Activated CD4-positive, alpha-beta memory T cell treated with anti-CD3 and anti-CD28 coated beads, Interleukin-2, amount 10 ng/mL, durations not matched to agents 7 days and 5 days (primary cell): Measurements from ENCODE around the gene HORMAD2. TPM values are rescaled to one million over a fixed set of nuclear protein-coding genes. Genes with fewer than 3 reads are reported as not detected.

Experiments
- CTCF ChIA-PET: fragments of 350-600 bp; sonication (Branson Sonifier 250); formaldehyde crosslinking; loops from one replicate; lab custom pipeline; 2021; ENCODE audit warnings: antibody characterized with exemption, inconsistent platforms; lab: Charles Lee
- POLR2A ChIA-PET: fragments of 350-600 bp; sonication (Branson Sonifier 250); formaldehyde crosslinking; loops from one replicate; lab custom pipeline; 2021; ENCODE audit warnings: antibody characterized with exemption; lab: Charles Lee
- DNase-seq: peaks from one replicate; pipeline ENCODE4 v3.0.0-alpha.2; 2020
- H3K27ac Mint-ChIP-seq: one replicate; pipeline ENCODE4 v1.8.0; 2021; ENCODE audit warnings: mild to moderate bottlenecking, mixed read lengths
- H3K27me3 Mint-ChIP-seq: one replicate; pipeline ENCODE4 v1.8.0; 2021; ENCODE audit warnings: mixed read lengths
- H3K36me3 Mint-ChIP-seq: one replicate; pipeline ENCODE4 v1.8.0; 2021; ENCODE audit warnings: low read depth, mixed read lengths
- H3K4me1 Mint-ChIP-seq: one replicate; pipeline ENCODE4 v1.8.0; 2021; ENCODE audit warnings: mixed read lengths
- H3K4me3 Mint-ChIP-seq: one replicate; pipeline ENCODE4 v1.8.0; 2021; ENCODE audit warnings: mild to moderate bottlenecking, mixed read lengths
- H3K9me3 Mint-ChIP-seq: one replicate; pipeline ENCODE4 v1.8.0; 2021; ENCODE audit warnings: mixed read lengths
- total RNA-seq, 2 experiments: library from RNA; stranded (reverse); gene quantifications; one replicate each; pipeline ENCODE4 v1.2.3, GENCODE V29; 2021

Gene HORMAD2
- total RNA-seq, 2 experiments from 2014 or later = 0.23 TPM; not detected in 1

DNA sequence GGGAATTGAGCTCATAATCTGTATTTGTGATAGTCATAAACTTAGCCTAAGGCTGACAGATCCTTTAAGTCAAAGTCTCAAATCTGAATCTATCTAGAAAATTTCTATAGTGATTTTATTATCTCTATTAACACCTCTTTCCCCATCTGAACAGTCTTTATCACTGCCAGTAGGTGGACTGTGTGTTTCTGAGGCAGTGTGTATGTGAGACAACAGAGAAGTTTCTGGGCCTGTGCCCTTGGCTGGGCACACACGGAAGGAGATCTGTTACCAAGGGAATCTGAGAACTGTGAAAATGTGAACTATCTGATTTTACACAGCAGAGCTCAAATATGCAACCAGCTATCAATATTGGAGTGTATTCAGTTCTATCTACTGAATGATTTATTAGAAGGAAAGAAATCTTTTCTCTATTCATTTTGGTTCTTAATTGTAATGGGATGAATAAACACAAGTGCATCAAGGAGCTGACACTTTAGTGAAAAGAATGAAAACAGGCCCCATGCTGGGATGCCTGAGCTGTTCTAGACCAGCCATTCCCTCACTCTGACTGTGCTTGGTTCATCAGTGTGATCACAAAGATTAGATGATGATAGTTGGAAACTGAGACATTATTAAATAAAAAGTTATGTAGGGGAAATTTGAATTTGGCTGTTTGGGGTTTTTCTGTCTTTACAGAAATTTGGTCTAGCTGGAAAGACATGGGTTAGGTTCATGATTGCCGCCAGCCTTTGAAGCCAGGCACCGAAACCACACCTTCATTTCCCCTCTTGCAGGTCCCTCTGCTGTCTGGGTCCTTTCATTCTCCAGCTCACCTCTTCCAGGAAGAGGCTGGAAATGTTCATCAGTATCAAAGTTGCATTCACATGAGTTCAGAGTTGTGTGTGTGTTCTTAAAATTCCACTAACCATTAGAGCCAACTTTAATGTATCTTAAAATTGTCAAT is 98.2 kb downstream of the HORMAD2 start:
- Mint-ChIP-seq H3K27me3 (no peaks in the 10 kb centered on the region), H3K36me3 (peaks cover 6% of the 10 kb centered on the region), H3K4me1 (peaks cover 80% of the 10 kb centered on the region), H3K27ac (peak overlapping the region; percentile 91), H3K4me3 (no peak overlapping the region), H3K9me3 (no peaks in the 10 kb centered on the region)
- DNase-seq = peak; percentile 48
- POLR2A ChIA-PET = interaction anchor here (0.7 to 2.9 kb wide), 20 partner anchors 9 to 245 kb away, joined by 3 to 20 read pairs (median 4); partner anchors contain the start of gene TBC1D10A
- CTCF ChIA-PET = interaction anchor here (0.6 to 2.3 kb wide), 23 partner anchors 8 to 106 kb away, joined by 3 to 19 read pairs (median 4); no protein-coding TSS in a partner anchor

DNA sequence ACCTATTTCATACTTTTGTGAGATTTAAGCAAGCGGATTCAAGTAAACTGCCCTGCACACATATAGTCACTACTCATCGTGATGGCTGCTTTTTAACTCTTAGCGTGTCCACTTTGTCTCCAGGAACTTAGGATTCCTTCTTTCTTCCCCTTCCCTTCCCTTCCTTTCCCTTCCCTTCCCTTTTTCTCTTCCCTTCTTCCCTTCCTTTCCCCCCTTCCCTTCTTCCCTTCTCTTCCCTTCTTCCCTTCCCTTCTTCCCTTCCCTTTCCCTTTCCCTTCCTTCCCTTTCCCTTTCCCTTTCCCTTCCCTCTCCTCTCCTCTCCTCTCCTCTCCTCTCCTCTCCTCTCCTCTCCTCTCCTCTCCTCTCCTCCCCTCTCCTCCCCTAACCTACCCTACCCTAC is 100.4 kb downstream of the HORMAD2 start:
- Mint-ChIP-seq H3K4me1 (peaks cover 94% of the 10 kb centered on the region), H3K27me3 (no peaks in the 10 kb centered on the region), H3K27ac (peak overlapping the region; percentile 63), H3K9me3 (no peaks in the 10 kb centered on the region), H3K36me3 (peaks cover 4% of the 10 kb centered on the region), H3K4me3 (no peak overlapping the region)
- ChIA-PET CTCF (interaction anchor here (1.7 kb wide), 1 partner anchor 107 kb away, joined by 5 read pairs; no protein-coding TSS in a partner anchor), POLR2A (interaction anchor here (1.2 to 4.0 kb wide), 4 partner anchors 11 to 81 kb away, joined by 3 to 35 read pairs (median 26); partner anchors contain the start of gene LIF)
- DNase-seq = no peak

DNA sequence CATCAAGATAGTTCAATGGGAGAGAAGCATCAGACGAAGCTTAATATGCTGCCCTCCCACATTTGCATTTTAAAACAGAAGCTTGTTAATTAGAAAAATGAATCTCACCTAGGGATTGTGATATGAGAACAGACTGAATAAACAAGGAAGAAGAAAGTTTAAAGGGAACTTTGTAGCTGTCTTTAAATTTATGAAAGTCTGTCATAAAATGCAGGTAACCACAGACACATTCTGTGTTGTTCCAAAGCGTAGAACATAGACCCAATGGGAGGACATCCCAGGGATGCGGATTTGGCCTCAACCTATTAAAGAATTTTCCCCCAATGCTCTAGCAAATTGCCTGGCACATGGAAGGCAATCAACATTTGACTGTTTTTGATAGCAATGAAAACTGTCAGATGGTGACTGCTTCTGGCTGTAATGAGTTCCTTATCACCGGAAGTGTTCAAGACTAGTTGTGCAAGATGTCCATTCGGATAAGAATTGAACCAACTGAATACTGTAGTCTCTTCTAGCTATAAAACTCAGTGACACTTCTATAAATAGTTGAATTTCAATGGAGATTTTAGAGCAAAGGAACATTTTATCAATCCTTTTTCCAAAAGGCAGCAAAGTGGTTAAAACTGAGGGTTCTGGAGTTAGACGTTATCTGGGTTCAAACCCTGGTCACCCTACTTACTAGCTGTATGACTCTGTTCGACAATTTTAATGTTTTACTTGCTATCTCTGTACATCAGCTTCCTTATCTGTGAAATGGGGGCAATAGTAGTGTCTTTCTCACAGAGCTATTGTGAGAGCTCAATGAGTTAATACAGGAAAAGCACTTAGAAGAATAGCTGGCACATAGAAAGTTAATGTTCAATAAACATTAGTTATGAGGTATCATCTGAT is 101.4 kb downstream of the HORMAD2 start:
- ChIA-PET CTCF (interaction anchor here (0.6 to 1.9 kb wide), 11 partner anchors 9 to 244 kb away, joined by 3 to 7 read pairs (median 4); partner anchors contain the start of gene MTFP1), POLR2A (interaction anchor here (1.0 to 4.0 kb wide), 11 partner anchors 9 to 85 kb away, joined by 3 to 35 read pairs (median 9); partner anchors contain the start of genes LIF and OSM)
- Mint-ChIP-seq H3K9me3 (no peaks in the 10 kb centered on the region), H3K27ac (peak overlapping the region; percentile 64), H3K36me3 (peaks cover 6% of the 10 kb centered on the region), H3K4me3 (no peak overlapping the region), H3K4me1 (peaks cover 93% of the 10 kb centered on the region), H3K27me3 (no peaks in the 10 kb centered on the region)
- no peak for DNase-seq

DNA sequence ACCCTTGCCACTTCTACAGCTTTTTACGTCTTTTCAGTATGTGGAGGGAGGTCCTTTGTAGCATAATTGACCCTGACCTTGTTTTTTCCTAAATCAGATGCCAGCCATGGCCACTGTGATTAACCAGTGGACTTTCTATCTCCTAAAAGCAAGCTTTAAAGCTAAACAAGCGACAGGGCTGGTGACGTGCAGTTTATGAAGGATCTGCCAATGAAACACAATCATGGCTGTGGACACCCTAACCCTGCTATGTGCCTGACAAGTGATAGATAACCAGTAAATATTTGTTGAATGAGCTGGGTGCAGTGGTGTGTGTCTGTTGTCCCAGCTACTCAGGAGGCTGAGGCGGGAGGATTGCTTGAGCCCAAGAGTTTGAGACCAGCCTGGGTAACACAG is 102.1 kb downstream of the HORMAD2 start:
- Mint-ChIP-seq H3K36me3 (peaks cover 3% of the 10 kb centered on the region), H3K27me3 (no peaks in the 10 kb centered on the region), H3K27ac (peak overlapping the region; percentile 64), H3K4me3 (no peak overlapping the region), H3K4me1 (peaks cover 94% of the 10 kb centered on the region), H3K9me3 (no peaks in the 10 kb centered on the region)
- no peak for DNase-seq
- ChIA-PET POLR2A (interaction anchor here (0.7 to 4.0 kb wide), 12 partner anchors 9 to 84 kb away, joined by 3 to 35 read pairs (median 8); partner anchors contain the start of genes LIF and OSM), CTCF (interaction anchor here (0.9 to 1.9 kb wide), 10 partner anchors 8 to 243 kb away, joined by 3 to 7 read pairs (median 4); partner anchors contain the start of gene MTFP1)

DNA sequence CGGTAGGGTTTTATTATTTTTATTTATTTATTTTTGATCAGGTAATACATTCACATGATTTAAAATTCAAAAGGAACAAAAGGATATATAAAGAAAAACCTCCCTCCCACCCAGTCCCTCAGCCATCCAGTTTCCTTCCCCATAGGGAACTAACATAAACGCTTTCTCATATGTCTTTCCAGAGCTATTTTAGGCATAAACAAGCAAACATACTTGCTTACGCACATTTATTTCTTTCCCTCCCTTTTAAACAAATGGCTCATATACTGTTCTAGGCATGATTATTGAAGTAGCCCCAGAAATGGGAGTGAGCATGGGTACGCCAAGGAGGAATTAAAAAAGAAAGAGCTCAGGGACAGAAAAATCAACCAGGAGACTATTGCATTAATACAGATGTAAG is 102.6 kb downstream of the HORMAD2 start:
- H3K27me3 Mint-ChIP-seq = no peaks in the 10 kb centered on the region
- peaks cover 2% of the 10 kb centered on the region for H3K36me3 Mint-ChIP-seq
- CTCF ChIA-PET = interaction anchor here (1.0 to 1.9 kb wide), 6 partner anchors 8 to 85 kb away, joined by 3 to 7 read pairs (median 5); no protein-coding TSS in a partner anchor
- peak overlapping the region; percentile 92 for H3K27ac Mint-ChIP-seq
- POLR2A ChIA-PET = interaction anchor here (0.7 to 4.0 kb wide), 12 partner anchors 8 to 144 kb away, joined by 3 to 35 read pairs (median 8); partner anchors contain the start of genes LIF, OSM and TBC1D10A
- no peak for DNase-seq
- peaks cover 94% of the 10 kb centered on the region for H3K4me1 Mint-ChIP-seq
- H3K9me3 Mint-ChIP-seq = no peaks in the 10 kb centered on the region
- no peak overlapping the region for H3K4me3 Mint-ChIP-seq

DNA sequence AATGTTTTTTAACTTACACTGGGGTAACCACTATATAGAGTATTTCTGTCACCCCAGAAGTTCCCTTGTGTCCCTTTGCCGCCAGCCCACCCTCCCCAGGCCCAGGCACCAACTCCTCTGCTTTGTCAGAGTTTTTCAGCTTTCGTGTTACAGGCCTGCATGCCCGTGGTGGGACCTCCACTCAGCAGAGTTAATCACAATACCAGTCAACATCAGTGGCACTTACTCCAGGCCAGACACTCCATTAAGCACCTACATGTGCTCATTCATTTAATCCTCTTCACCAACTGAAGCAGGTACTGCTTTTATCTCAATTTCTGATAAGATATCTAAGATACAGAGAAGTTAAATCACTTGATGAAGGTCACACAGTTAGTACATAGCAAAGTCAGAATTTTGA is 103.0 kb downstream of the HORMAD2 start:
- Mint-ChIP-seq H3K9me3 (no peaks in the 10 kb centered on the region), H3K4me3 (peak overlapping the region; percentile 14), H3K27me3 (no peaks in the 10 kb centered on the region), H3K27ac (peak overlapping the region; percentile 92), H3K4me1 (peaks cover 93% of the 10 kb centered on the region), H3K36me3 (peaks cover 2% of the 10 kb centered on the region)
- ChIA-PET CTCF (interaction anchor here (1.7 kb wide), 1 partner anchor 72 kb away, joined by 6 read pairs; no protein-coding TSS in a partner anchor), POLR2A (interaction anchor here (0.8 to 4.0 kb wide), 12 partner anchors 8 to 143 kb away, joined by 3 to 35 read pairs (median 4); partner anchors contain the start of genes LIF, OSM and TBC1D10A)
- DNase-seq = no peak

DNA sequence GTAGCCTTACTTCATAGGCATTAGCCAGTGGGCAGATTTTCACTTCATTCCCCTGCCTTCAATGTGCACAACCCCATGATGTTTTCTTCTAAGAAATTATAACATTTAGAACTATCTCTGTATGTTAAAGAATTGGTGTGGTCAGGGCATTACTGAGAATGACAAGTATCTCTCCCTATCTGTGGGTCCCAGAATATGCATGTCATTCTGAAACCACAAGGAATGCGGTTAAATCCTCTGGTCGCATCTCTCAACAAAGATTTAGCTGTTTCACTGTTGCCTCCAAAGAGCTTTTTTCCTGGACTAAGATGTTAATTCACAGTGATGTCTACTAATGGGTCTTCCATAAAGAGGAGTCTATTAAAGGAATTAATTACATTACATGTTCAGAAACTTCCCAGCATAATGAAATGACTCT is 103.6 kb downstream of the HORMAD2 start:
- H3K27me3 Mint-ChIP-seq = no peaks in the 10 kb centered on the region
- H3K9me3 Mint-ChIP-seq = no peaks in the 10 kb centered on the region
- peak overlapping the region; percentile 92 for H3K27ac Mint-ChIP-seq
- peaks cover 2% of the 10 kb centered on the region for H3K36me3 Mint-ChIP-seq
- DNase-seq = peak; percentile 42
- H3K4me1 Mint-ChIP-seq = peaks cover 93% of the 10 kb centered on the region
- CTCF ChIA-PET = interaction anchor here (1.7 kb wide), 1 partner anchor 72 kb away, joined by 6 read pairs; no protein-coding TSS in a partner anchor
- peak overlapping the region; percentile 13 for H3K4me3 Mint-ChIP-seq
- POLR2A ChIA-PET = interaction anchor here (0.7 to 4.0 kb wide), 11 partner anchors 14 to 143 kb away, joined by 3 to 35 read pairs (median 3); partner anchors contain the start of genes LIF, OSM and TBC1D10A

DNA sequence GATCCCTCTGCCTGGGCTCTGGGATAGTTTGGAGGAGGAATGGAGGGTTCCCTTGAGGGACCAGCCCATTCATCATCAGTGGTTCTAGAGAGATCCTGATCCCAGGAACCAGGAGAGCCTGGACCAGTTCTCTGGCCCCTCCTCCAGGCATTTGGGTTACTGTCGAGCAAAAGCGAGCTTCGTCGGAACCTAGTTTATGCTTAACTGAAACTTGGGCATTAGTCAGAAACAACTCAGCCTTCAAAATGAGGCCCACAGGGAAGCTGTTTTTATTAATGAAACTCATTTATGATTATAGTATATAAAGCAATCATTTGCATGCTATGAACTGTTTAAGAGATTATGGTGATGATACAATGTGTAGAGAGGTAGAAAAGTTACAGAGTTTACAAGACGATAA is 104.9 kb downstream of the HORMAD2 start:
- Mint-ChIP-seq H3K36me3 (peaks cover 7% of the 10 kb centered on the region), H3K27me3 (no peaks in the 10 kb centered on the region), H3K27ac (peak overlapping the region; percentile 92), H3K4me3 (peak overlapping the region; percentile 24), H3K4me1 (peaks cover 93% of the 10 kb centered on the region), H3K9me3 (no peaks in the 10 kb centered on the region)
- DNase-seq = peak; percentile 48
- ChIA-PET POLR2A (interaction anchor here (0.9 to 1.9 kb wide), 19 partner anchors 9 to 240 kb away, joined by 3 to 22 read pairs (median 6); partner anchors contain the start of genes CCDC157, LIF, MTFP1 and SF3A1), CTCF (interaction anchor here (0.9 to 2.1 kb wide), 11 partner anchors 16 to 240 kb away, joined by 3 to 10 read pairs (median 3); partner anchors contain the start of gene RNF215)

DNA sequence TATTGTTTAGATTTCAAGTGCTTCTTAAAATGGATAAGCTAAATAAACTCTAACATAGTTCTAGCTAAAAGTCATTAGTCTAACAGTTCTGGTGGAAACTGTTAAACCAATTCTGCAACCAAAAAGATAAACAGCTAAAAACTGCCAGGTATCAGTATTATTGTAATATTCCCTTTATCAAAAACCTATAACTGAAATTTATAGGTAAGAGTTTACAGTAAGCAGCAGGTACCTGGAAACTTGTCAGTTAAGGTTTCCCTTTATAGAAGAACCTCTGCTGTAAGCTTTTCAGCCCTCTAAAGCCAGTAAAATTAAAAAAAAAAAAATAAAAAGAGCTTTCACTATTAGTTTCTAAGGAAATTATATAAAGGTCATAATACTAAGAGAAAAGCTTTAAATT is 105.3 kb downstream of the HORMAD2 start:
- Mint-ChIP-seq H3K4me1 (peaks cover 93% of the 10 kb centered on the region), H3K27ac (peak overlapping the region; percentile 92), H3K36me3 (peaks cover 7% of the 10 kb centered on the region), H3K9me3 (no peaks in the 10 kb centered on the region), H3K4me3 (no peak overlapping the region), H3K27me3 (no peaks in the 10 kb centered on the region)
- DNase-seq = no peak
- ChIA-PET CTCF (interaction anchor here (0.7 to 2.1 kb wide), 13 partner anchors 8 to 239 kb away, joined by 3 to 10 read pairs (median 3); partner anchors contain the start of gene RNF215), POLR2A (interaction anchor here (0.9 to 1.9 kb wide), 19 partner anchors 9 to 239 kb away, joined by 3 to 22 read pairs (median 6); partner anchors contain the start of genes CCDC157, LIF, MTFP1 and SF3A1)

DNA sequence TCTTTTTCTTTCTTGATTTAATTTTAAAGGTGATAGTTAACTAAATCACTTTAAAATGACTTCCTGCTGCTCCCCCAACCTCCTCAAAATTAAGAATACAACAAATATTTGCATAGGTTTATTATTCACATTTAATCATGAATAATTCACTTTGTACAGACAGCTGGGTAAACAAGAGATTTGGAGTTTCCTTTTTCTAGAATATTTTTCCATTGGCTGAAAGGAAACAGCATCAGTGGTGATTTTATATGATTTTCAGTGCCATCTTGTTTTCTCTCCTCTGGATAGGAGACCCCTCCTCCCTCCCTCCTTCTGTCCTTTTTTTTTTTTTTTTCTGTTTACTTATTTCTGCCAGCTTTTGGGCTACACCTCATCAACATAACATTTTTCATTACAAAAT is 105.8 kb downstream of the HORMAD2 start:
- Mint-ChIP-seq H3K4me3 (no peak overlapping the region), H3K9me3 (no peaks in the 10 kb centered on the region), H3K36me3 (peaks cover 7% of the 10 kb centered on the region), H3K4me1 (peaks cover 95% of the 10 kb centered on the region), H3K27me3 (no peaks in the 10 kb centered on the region), H3K27ac (peak overlapping the region; percentile 89)
- CTCF ChIA-PET = interaction anchor here (0.7 to 2.1 kb wide), 15 partner anchors 8 to 239 kb away, joined by 3 to 10 read pairs (median 3); partner anchors contain the start of genes CASTOR1 and RNF215
- no peak for DNase-seq
- POLR2A ChIA-PET = interaction anchor here (0.9 to 1.9 kb wide), 18 partner anchors 9 to 239 kb away, joined by 3 to 22 read pairs (median 6); partner anchors contain the start of genes CCDC157, LIF, MTFP1 and SF3A1

DNA sequence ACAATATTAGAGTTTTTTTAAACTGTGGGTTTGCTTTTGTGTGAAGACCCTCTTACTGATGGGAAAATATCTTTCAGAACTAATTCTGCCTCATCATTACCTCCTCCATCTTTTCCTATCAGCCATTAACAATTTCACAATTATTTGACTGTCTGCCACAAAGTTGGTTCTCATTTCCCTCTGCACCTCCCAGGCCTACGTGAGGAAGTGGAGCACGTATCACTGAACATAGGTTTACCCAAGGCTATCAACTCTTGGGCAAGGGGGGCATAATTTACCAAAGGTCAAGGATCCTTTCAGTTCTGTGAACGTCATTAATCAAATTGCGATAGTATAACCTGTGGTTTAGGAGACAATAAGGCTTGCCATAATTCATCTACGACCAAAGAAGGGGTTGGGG is 106.2 kb downstream of the HORMAD2 start:
- peak overlapping the region; percentile 89 for H3K27ac Mint-ChIP-seq
- ChIA-PET POLR2A (interaction anchor here (1.1 to 1.9 kb wide), 7 partner anchors 10 to 238 kb away, joined by 3 to 22 read pairs (median 6); partner anchors contain the start of gene MTFP1), CTCF (interaction anchor here (0.8 to 2.1 kb wide), 7 partner anchors 9 to 102 kb away, joined by 3 to 10 read pairs (median 5); partner anchors contain the start of gene CASTOR1)
- H3K27me3 Mint-ChIP-seq = no peaks in the 10 kb centered on the region
- H3K36me3 Mint-ChIP-seq = peaks cover 7% of the 10 kb centered on the region
- no peak overlapping the region for H3K4me3 Mint-ChIP-seq
- no peaks in the 10 kb centered on the region for H3K9me3 Mint-ChIP-seq
- peaks cover 95% of the 10 kb centered on the region for H3K4me1 Mint-ChIP-seq
- DNase-seq = no peak
